ENCODE results near the gene DLG2. TPM values are rescaled to one million over a fixed set of nuclear protein-coding genes. Genes with fewer than 3 reads are reported as not detected.

The DLG2 gene
- total RNA-seq, 1 donor = 1.3 TPM

GRCh38 chr11:83477772-83478171 lies 2149.4 kb downstream of the DLG2 start:
- TF ChIP-seq CTCF (IDR thresholded peaks at IDR 0.05; ENCODE audit: insufficient read depth, low read depth, low read length) = no peak
- no peak for DNase-seq (ENCODE audit: low read depth)

DNA sequence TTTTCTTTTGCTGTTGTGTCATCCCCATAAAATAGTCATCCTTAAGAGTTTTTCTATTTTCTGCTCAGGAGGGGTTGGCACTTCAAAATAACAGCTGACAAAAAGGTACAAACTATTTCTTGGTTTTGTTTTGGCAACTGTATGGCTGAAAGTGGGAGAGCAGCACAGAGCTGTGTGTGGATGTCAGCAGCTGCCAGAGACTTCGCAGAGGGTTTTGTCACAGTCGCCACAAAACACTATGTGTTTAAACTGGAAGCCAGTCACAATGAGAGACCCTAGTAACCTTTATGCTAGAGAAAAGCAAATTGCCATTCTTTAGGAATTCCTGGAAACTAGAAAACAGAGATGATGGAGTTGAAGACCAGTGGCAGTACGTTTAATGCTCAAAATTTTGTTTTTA lies 2151.4 kb downstream of the DLG2 start:
- DNase-seq (ENCODE audit: low read depth) = no peak
- TF ChIP-seq CTCF (IDR thresholded peaks at IDR 0.05; ENCODE audit: insufficient read depth, low read depth, low read length) = no peak
- H3K4me3 ChIP-seq (ENCODE audit: low read depth, low read length) = no peak overlapping the region

More at GRCh38 chr11:83477772-83478171, 2149.4 kb downstream of the DLG2 start:
- H3K4me3 ChIP-seq (ENCODE audit: low read depth, low read length) = no peak overlapping the region

- no peak overlapping the region for H3K4me3 ChIP-seq (ENCODE audit: low read depth, low read length)
- no peak for DNase-seq (ENCODE audit: low read depth)
- no peak for TF ChIP-seq CTCF (IDR thresholded peaks at IDR 0.05; ENCODE audit: insufficient read depth, low read depth, low read length)
Observed at GRCh38 chr11:83473743-83474142, 2153.4 kb downstream of the DLG2 start.

DNA sequence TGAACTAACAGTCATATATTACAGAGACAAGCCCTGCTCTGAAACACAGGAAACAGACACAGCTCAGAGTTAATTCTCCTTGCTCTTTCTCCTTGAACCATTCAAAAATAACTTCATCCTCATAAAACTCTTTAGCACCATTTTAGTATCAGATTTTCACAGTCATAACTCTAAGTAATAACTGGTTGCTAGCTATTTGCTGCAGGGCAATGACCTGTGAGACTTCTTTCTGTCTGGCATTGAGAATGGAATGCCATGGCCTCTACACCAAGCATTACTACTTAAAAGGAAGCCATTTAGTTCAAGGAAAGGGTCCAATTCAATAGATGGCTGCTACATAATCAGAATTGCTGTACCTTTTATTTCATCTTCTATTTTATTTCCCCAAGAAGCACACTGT lies 2154.3 kb downstream of the DLG2 start:
- H3K4me3 ChIP-seq (ENCODE audit: low read depth, low read length) = no peak overlapping the region
- no peak for DNase-seq (ENCODE audit: low read depth)
- no peak for TF ChIP-seq CTCF (IDR thresholded peaks at IDR 0.05; ENCODE audit: insufficient read depth, low read depth, low read length)

DNA sequence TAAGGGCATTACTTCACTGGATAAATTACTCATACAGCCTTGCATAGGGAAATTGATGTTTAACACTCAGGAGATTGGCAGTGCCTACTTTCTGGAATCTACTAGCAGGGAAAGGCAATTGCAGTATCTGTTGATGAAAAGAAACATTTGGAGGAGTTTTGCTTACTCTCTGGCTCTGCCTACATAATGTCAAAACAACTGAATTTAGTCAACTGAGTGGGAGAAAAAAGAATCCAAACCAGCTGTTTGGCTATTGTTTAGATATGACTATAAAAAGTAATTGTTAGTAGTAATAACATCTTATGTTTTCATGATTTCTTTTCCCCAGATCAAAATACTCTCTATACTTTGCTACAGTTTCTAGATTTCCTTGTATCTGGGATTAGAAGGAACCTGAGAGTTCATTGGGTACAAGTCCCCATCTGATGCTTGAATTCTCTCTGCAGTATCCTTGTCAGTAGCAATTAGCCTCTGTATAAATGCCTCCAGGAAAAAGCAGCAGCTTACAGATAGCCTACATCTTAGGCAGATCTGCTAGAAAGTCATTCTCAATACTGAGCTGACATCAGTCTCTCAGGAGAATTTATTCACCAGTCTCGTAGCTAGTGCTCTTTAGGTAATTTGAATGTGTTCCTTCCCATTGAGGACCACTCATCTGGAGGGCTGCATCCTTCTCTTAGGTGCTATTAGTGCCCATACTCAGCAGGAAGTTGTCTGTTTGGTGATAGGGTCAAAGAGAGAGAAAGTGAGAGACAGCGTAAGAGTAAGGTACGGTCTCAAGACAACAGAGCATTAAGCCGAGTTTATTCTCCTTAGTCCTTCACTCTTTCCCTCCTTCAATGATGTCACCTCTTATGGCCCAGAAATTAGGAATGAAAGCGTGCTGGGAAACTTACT lies 2155.1 kb downstream of the DLG2 start:
- no peak for TF ChIP-seq CTCF (IDR thresholded peaks at IDR 0.05; ENCODE audit: insufficient read depth, low read depth, low read length)
- no peak for DNase-seq (ENCODE audit: low read depth)
- H3K4me3 ChIP-seq (ENCODE audit: low read depth, low read length) = no peak overlapping the region

- no peak for DNase-seq (ENCODE audit: low read depth)
- no peak for TF ChIP-seq CTCF (IDR thresholded peaks at IDR 0.05; ENCODE audit: insufficient read depth, low read depth, low read length)
- no peak overlapping the region for H3K4me3 ChIP-seq (ENCODE audit: low read depth, low read length)
Observed at GRCh38 chr11:83467837-83468236, 2159.3 kb downstream of the DLG2 start.
